GM19239 (cell line): ENCODE results near the gene LRCH1.

Experiments used
- DNase-seq: peaks from one replicate; pipeline ENCODE4 v3.0.0; 2011; ENCODE audit warnings: low spot score; ENCODE audit not compliant: insufficient read length
- FAIRE-seq: peaks from 2 replicates; lab custom pipeline; 2011; peaks lifted over from hg19 to GRCh38; lab: Jason Lieb, UNC

LRCH1 gene

GRCh38 chr13:46628622-46629365 is 75.8 kb downstream of the LRCH1 start:
- DNase-seq = no peak
- no peak for FAIRE-seq

GRCh38 chr13:46629811-46630413 is 76.9 kb downstream of the LRCH1 start:
- FAIRE-seq (peak; percentile 79), DNase-seq (no peak)

GRCh38 chr13:46630431-46631178 is 77.6 kb downstream of the LRCH1 start:
- DNase-seq = no peak

GRCh38 chr13:46631179-46631542 is 78.2 kb downstream of the LRCH1 start:
- FAIRE-seq = no peak
- DNase-seq = no peak

More at GRCh38 chr13:46630431-46631178, 77.6 kb downstream of the LRCH1 start:
- peak; percentile 83 for FAIRE-seq

GRCh38 chr13:46632176-46632575 is 79.2 kb downstream of the LRCH1 start:
- FAIRE-seq (peak; percentile 26), DNase-seq (no peak)

- DNase-seq (no peak), FAIRE-seq (peak; percentile 40)
Observed at GRCh38 chr13:46633416-46633815, 80.4 kb downstream of the LRCH1 start.

- FAIRE-seq (no peak), DNase-seq (no peak)
Observed at GRCh38 chr13:46636451-46636850, 83.5 kb downstream of the LRCH1 start.

- DNase-seq (no peak), FAIRE-seq (no peak)
Observed at GRCh38 chr13:46637213-46637612, 84.2 kb downstream of the LRCH1 start.

GRCh38 chr13:46638262-46638661 is 85.3 kb downstream of the LRCH1 start:
- FAIRE-seq (no peak), DNase-seq (no peak)

GRCh38 chr13:46639033-46639981 is 86.3 kb downstream of the LRCH1 start:
- peak; percentile 44 for DNase-seq
- peak; percentile 96 for FAIRE-seq

GRCh38 chr13:46640843-46641242 is 87.9 kb downstream of the LRCH1 start:
- FAIRE-seq = no peak
- no peak for DNase-seq

- peak; percentile 91 for FAIRE-seq
- DNase-seq = no peak
Observed at GRCh38 chr13:46641274-46642081, 88.5 kb downstream of the LRCH1 start.

GRCh38 chr13:46642254-46642653 is 89.3 kb downstream of the LRCH1 start:
- DNase-seq (no peak), FAIRE-seq (no peak)

GRCh38 chr13:46643165-46643777 is 90.3 kb downstream of the LRCH1 start:
- DNase-seq (no peak), FAIRE-seq (peak; percentile 72)

GRCh38 chr13:46644816-46645215 is 91.8 kb downstream of the LRCH1 start:
- no peak for FAIRE-seq
- DNase-seq = no peak

GRCh38 chr13:46647512-46648065 is 94.6 kb downstream of the LRCH1 start:
- no peak for DNase-seq
- FAIRE-seq = peak; percentile 87

- no peak for DNase-seq
Observed at GRCh38 chr13:46648166-46648607, 95.2 kb downstream of the LRCH1 start.

GRCh38 chr13:46649816-46650215 is 96.8 kb downstream of the LRCH1 start:
- peak; percentile 76 for FAIRE-seq
- no peak for DNase-seq

More at GRCh38 chr13:46648166-46648607, 95.2 kb downstream of the LRCH1 start:
- FAIRE-seq = peak; percentile 99
